H9 (cell line): ENCODE measurements around the gene PPP2R3C. TPM values are rescaled to one million over a fixed set of nuclear protein-coding genes. Genes with fewer than 3 reads are reported as not detected.

Source experiments
- DNase-seq: peaks from one replicate; pipeline ENCODE4 v3.0.0-alpha.2; 2017
- H2AFZ ChIP-seq: one replicate; pipeline ENCODE4 v1.6.1; 2013; ENCODE audit warnings: mild to moderate bottlenecking, low read length, control low read depth, moderate library complexity
- H2AK5ac ChIP-seq: 2 replicates; pipeline ENCODE4 v1.6.1; 2013; ENCODE audit warnings: low read length, control low read depth, mixed read lengths; ENCODE audit not compliant: insufficient read length
- H2BK120ac ChIP-seq: one replicate; pipeline ENCODE4 v1.6.1; 2013; ENCODE audit warnings: low read depth, mild to moderate bottlenecking, low read length, control low read depth, inconsistent platforms; ENCODE audit not compliant: poor library complexity, severe bottlenecking
- H2BK12ac ChIP-seq: 2 replicates; pipeline ENCODE4 v1.6.1; 2013; ENCODE audit warnings: low read length, control low read depth, mixed read lengths, low read depth; ENCODE audit not compliant: insufficient read length
- H2BK15ac ChIP-seq: 2 replicates; pipeline ENCODE4 v1.6.1; 2013; ENCODE audit warnings: low read depth, low read length, control low read depth
- H2BK20ac ChIP-seq: one replicate; pipeline ENCODE4 v1.6.1; 2013; ENCODE audit warnings: low read depth, mild to moderate bottlenecking, low read length, control low read depth, inconsistent platforms; ENCODE audit not compliant: poor library complexity, severe bottlenecking
- H2BK5ac ChIP-seq: 2 replicates; pipeline ENCODE4 v1.6.1; 2013; ENCODE audit warnings: low read length, control low read depth, mixed read lengths; ENCODE audit not compliant: insufficient read length
- H3K14ac ChIP-seq: 2 replicates; pipeline ENCODE4 v1.6.1; 2013; ENCODE audit warnings: low read length, control low read depth; ENCODE audit not compliant: insufficient read depth
- H3K18ac ChIP-seq: 2 replicates; pipeline ENCODE4 v1.6.1; 2013; ENCODE audit warnings: low read depth, mild to moderate bottlenecking, mixed read lengths, low read length, control low read depth; ENCODE audit not compliant: insufficient read length
- H3K23ac ChIP-seq: 2 replicates; pipeline ENCODE4 v1.6.1; 2013; ENCODE audit warnings: low read length, control low read depth, mixed read lengths, low read depth; ENCODE audit not compliant: insufficient read length
- H3K23me2 ChIP-seq: 2 replicates; pipeline ENCODE4 v1.6.1; 2013; ENCODE audit warnings: low read depth, mild to moderate bottlenecking, mixed read lengths, low read length, control low read depth; ENCODE audit not compliant: insufficient read length, poor library complexity, severe bottlenecking
- H3K27ac ChIP-seq: 2 replicates; pipeline ENCODE4 v1.5.1; 2013; ENCODE audit warnings: low read length, control low read depth, mixed read lengths, low read depth; ENCODE audit not compliant: insufficient read length
- H3K27me3 ChIP-seq: 2 replicates; pipeline ENCODE4 v1.6.1; 2013; ENCODE audit warnings: low read length, control low read depth, inconsistent platforms; ENCODE audit not compliant: insufficient read depth
- H3K4ac ChIP-seq: 2 replicates; pipeline ENCODE4 v1.6.1; 2013; ENCODE audit warnings: low read depth, mild to moderate bottlenecking, control low read depth, inconsistent platforms, low read length, moderate library complexity
- H3K4me1 ChIP-seq: 2 replicates; pipeline ENCODE4 v1.6.1; 2013; ENCODE audit warnings: low read length, control low read depth, inconsistent platforms; ENCODE audit not compliant: insufficient read depth
- H3K4me2 ChIP-seq: 2 replicates; pipeline ENCODE4 v1.6.1; 2013; ENCODE audit warnings: low read length, control low read depth, mixed read lengths; ENCODE audit not compliant: insufficient read length, insufficient read depth
- H3K56ac ChIP-seq: 2 replicates; pipeline ENCODE4 v1.6.1; 2013; ENCODE audit warnings: low read depth, mild to moderate bottlenecking, mixed read lengths, low read length, control low read depth; ENCODE audit not compliant: insufficient read length
- H3K79me1 ChIP-seq: 2 replicates; pipeline ENCODE4 v1.6.1; 2013; ENCODE audit warnings: low read depth, mild to moderate bottlenecking, moderate library complexity, low read length, control low read depth, inconsistent platforms; ENCODE audit not compliant: insufficient read depth, poor library complexity, severe bottlenecking
- H3K79me2 ChIP-seq: 2 replicates; pipeline ENCODE4 v1.6.1; 2013; ENCODE audit warnings: low read length, control low read depth, inconsistent platforms; ENCODE audit not compliant: insufficient read depth
- H3K9ac ChIP-seq: 2 replicates; pipeline ENCODE4 v1.6.1; 2013; ENCODE audit warnings: low read length, control low read depth, mixed read lengths; ENCODE audit not compliant: insufficient read length; ENCODE audit errors: extremely low read depth
- H3K9me3 ChIP-seq: one replicate; pipeline ENCODE4 v1.6.1; 2013; ENCODE audit warnings: low read depth, low read length, inconsistent platforms; ENCODE audit not compliant: control insufficient read depth
- H3T11ph ChIP-seq: one replicate; pipeline ENCODE4 v1.6.1; 2013; ENCODE audit warnings: mild to moderate bottlenecking, low read length, control low read depth, inconsistent platforms
- H4K20me1 ChIP-seq: one replicate; pipeline ENCODE4 v1.6.1; 2013; ENCODE audit not compliant: control insufficient read depth, insufficient read length, insufficient read depth
- H4K5ac ChIP-seq: 2 replicates; pipeline ENCODE4 v1.6.1; 2013; ENCODE audit warnings: low read depth, mild to moderate bottlenecking, mixed read lengths, low read length, control low read depth; ENCODE audit not compliant: insufficient read length
- H4K8ac ChIP-seq: replicated peaks from 2 replicates; pipeline ENCODE4 v1.6.1; 2013; ENCODE audit warnings: low read length, control low read depth, mixed read lengths, low read depth; ENCODE audit not compliant: insufficient read length
- H4K91ac ChIP-seq: 2 replicates; pipeline ENCODE4 v1.6.1; 2013; ENCODE audit warnings: low read depth, mild to moderate bottlenecking, moderate library complexity, mixed read lengths, low read length, control low read depth; ENCODE audit not compliant: insufficient read length
- H3K27ac Mint-ChIP-seq, 3 experiments: 2 replicates in 2 of 3; 3 replicates in 1 of 3; pipeline ENCODE4 v1.8.0; 2020 to 2021; ENCODE audit warnings: mixed read lengths in 3 of 3, mild to moderate bottlenecking in 1 of 3, moderate library complexity in 1 of 3
- H3K27me3 Mint-ChIP-seq: 2 replicates; pipeline ENCODE4 v1.8.0; 2021; ENCODE audit warnings: low read depth, mild to moderate bottlenecking, moderate library complexity, mixed read lengths
- H3K36me3 Mint-ChIP-seq, 3 experiments: 2 replicates in 2 of 3; 3 replicates in 1 of 3; pipeline ENCODE4 v1.8.0; 2020 to 2021; ENCODE audit warnings: low read depth in 3 of 3, mixed read lengths in 3 of 3; ENCODE audit not compliant: insufficient read depth in 1 of 3
- H3K4me1 Mint-ChIP-seq, 2 experiments: 2 replicates each; pipeline ENCODE4 v1.8.0; 2020; ENCODE audit warnings: mixed read lengths in 2 of 2
- H3K4me3 Mint-ChIP-seq, 2 experiments: 2 replicates in 1 of 2; 3 replicates in 1 of 2; pipeline ENCODE4 v1.8.0; 2020 to 2021; ENCODE audit warnings: mild to moderate bottlenecking in 2 of 2, mixed read lengths in 2 of 2, moderate library complexity in 1 of 2
- H3K9me3 Mint-ChIP-seq, 2 experiments: 2 replicates in 1 of 2; 3 replicates in 1 of 2; pipeline ENCODE4 v1.8.0; 2020; ENCODE audit warnings: mild to moderate bottlenecking in 2 of 2, mixed read lengths in 2 of 2, moderate library complexity in 1 of 2
- CTCF ChIP-seq: fragments of 200-600 bp; sonication (generic); conservative IDR thresholded peaks from 3 replicates; pipeline ENCODE4 v1.8.0; 2021; ENCODE audit warnings: antibody characterized with exemption, mild to moderate bottlenecking
- WGBS: extraction: QIAGEN DNeasy Blood & Tissue Kit; methylation state at CpG from one replicate; pipeline ENCODE4 v1.1.7; 2013; ENCODE audit warnings: missing lambda C conversion rate, low lambda C conversion rate, mixed read lengths; ENCODE audit not compliant: insufficient read length; ENCODE audit errors: extremely low coverage; 5-methylcytosine and 5-hydroxymethylcytosine counted together
- total RNA-seq: library from RNA; stranded (reverse); gene quantifications from 2 replicates; pipeline ENCODE4 v1.2.1, GENCODE V29; 2021

PPP2R3C gene
- total RNA-seq, 1 experiment from 2014 or later: 51.1 TPM

GRCh38 chr14:35046751-35047536 lies 74.8 kb downstream of the PPP2R3C start:
- H3K27ac Mint-ChIP-seq: peak overlapping the region; percentile 92 to 98 (median 96)
- Histone ChIP-seq H3K4me1 (no peaks in the 10 kb centered on the region; the same call in 1 of the 2 replicates), H3K79me1 (no peaks in the 10 kb centered on the region), H4K5ac (no peak overlapping the region), H4K91ac (no peak overlapping the region), H3K23ac (no peak overlapping the region), H2BK12ac (no peak overlapping the region), H3K4me2 (peak overlapping the region; percentile 50), H3T11ph (no peak overlapping the region), H3K27ac (no peak overlapping the region), H3K9me3 (no peaks in the 10 kb centered on the region), H3K9ac (peak overlapping the region; percentile 81), H3K14ac (peak overlapping the region; percentile 94), H2BK120ac (no peak overlapping the region), H3K23me2 (peaks cover 4% of the 10 kb centered on the region), H2AK5ac (no peak overlapping the region), H2BK5ac (peak overlapping the region; percentile 74), H3K56ac (no peak overlapping the region), H2AFZ (no peak overlapping the region), H2BK20ac (no peak overlapping the region), H4K20me1 (no peaks in the 10 kb centered on the region), H3K18ac (peak overlapping the region; percentile 93), H4K8ac (no peak overlapping the region), H3K4ac (no peak overlapping the region), H2BK15ac (no peak overlapping the region), H3K27me3 (no peaks in the 10 kb centered on the region), H3K79me2 (no peaks in the 10 kb centered on the region)
- 100% methylated on average over 1 of the region's 23 CpGs for WGBS
- TF ChIP-seq CTCF: no peak
- peaks cover 7 to 15% (median 14%) of the 10 kb centered on the region in 3 experiments; a peak in 6 of 7 replicates for H3K36me3 Mint-ChIP-seq
- no peak for DNase-seq
- H3K4me1 Mint-ChIP-seq: peaks cover 14 to 17% of the 10 kb centered on the region in 2 experiments
- H3K9me3 Mint-ChIP-seq: no peaks in the 10 kb centered on the region
- H3K27me3 Mint-ChIP-seq: no peaks in the 10 kb centered on the region; the same call in 1 of the 2 replicates
- peak overlapping the region; percentile 92 to 95 for H3K4me3 Mint-ChIP-seq
